ENCODE data around the gene CAND2.

DNA sequence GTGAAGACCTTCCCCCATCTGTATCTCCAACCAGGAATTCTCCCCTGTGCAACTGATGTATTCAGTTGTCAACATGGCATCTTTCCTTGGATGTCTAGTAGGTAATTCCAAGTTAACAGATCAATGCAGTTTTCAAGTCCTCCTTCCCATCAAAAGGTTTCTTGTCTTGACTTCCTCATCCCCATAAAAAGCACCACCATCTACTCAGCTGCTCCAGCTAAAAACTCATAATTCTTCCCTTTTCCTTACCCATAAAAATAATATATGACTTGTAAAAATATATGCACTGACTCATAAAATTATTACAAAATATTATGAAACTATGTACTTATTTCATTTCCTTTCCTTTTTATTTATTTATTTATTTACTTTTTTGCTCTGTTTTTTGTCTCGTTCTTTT, 5.0 kb upstream of the CAND2 start:
- TF ChIP-seq, protein P1, sequence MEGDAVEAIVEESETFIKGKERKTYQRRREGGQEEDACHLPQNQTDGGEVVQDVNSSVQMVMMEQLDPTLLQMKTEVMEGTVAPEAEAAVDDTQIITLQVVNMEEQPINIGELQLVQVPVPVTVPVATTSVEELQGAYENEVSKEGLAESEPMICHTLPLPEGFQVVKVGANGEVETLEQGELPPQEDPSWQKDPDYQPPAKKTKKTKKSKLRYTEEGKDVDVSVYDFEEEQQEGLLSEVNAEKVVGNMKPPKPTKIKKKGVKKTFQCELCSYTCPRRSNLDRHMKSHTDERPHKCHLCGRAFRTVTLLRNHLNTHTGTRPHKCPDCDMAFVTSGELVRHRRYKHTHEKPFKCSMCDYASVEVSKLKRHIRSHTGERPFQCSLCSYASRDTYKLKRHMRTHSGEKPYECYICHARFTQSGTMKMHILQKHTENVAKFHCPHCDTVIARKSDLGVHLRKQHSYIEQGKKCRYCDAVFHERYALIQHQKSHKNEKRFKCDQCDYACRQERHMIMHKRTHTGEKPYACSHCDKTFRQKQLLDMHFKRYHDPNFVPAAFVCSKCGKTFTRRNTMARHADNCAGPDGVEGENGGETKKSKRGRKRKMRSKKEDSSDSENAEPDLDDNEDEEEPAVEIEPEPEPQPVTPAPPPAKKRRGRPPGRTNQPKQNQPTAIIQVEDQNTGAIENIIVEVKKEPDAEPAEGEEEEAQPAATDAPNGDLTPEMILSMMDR (IDR thresholded peaks at IDR 0.05): no peak
- no peak for TF ChIP-seq POLR2A (IDR thresholded peaks at IDR 0.05)

Data from testis (tissue), 2 donors.